Pons (tissue), 1 donor: ENCODE measurements around the gene GPRC5A.
A peak's percentile ranks its signal among the peaks of the same experiment; 100 is the strongest.

Experiments used
- DNase-seq: peaks from one replicate; pipeline ENCODE4 v3.0.0-alpha.2; 2016; ENCODE audit warnings: low spot score

Gene GPRC5A

GRCh38 chr12:12909995-12910420 lies 18.6 kb downstream of the GPRC5A start:
- DNase-seq, result no peak

DNA sequence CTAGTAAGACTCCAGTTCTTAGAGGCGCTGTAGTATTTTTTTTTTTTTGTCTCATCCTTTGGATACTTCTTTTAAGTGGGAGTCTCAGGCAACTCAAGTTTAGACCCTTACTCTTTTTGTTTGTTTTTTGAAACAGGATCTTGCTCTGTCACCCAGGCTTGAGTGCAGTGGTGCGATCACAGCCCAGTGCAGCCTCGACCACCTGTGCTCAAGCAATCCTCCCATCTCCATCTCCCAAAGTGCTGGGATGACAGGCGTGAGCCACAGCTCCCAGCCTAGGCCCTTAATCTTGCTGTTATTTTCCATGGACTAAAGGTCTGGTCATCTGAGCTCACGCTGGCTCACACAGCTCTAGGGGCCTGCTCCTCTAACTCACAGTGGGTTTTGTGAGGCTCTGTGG lies 21.3 kb downstream of the GPRC5A start:
- DNase-seq, result no peak

- DNase-seq, result no peak
These were observed 24.3 kb downstream of the GPRC5A start for GRCh38 chr12:12915656-12916055.

DNA sequence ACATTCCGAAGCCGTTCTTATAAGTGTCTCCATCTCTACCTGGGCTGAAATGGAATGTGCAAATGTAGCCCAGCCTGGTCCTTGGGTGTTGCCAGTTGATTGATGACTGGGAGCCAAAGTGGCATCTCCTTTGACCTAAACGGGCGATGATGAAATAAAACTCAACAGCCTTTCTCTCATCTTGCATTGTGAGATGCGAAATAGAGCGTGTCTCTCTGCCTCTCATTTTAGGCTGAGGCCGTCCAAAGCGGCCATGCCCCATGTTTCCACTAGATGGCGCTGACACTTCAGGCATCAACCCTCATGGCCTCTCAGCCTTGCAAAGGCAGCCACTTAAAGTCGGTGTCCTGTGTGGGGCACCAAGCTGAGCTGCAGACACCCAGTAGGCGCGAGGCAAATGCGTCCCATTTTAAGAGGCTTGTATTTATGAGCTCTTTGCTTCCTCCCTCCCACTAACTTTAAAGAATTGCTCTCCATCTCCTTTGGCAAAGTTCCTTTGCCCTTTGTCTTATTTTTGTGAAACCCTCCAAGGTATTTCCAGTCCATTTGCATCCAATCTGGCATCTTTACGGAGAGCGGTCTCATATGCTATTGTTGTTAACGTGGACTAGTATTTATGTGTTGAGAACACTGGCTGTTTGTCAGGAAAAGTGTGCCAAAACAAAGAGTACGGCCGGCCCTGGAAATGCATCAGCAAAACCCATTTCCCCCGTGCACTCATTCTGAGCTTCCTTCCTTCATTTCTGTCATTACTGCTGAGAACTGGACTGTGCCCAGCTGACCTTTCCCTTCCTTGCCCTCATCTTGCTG lies 25.0 kb downstream of the GPRC5A start:
- peak; percentile 95 for DNase-seq

- no peak for DNase-seq
These were observed 26.2 kb downstream of the GPRC5A start for GRCh38 chr12:12917517-12917916.

GRCh38 chr12:12918781-12919389 lies 27.5 kb downstream of the GPRC5A start:
- DNase-seq, result no peak

GRCh38 chr12:12919666-12920435 lies 28.5 kb downstream of the GPRC5A start:
- no peak for DNase-seq

DNA sequence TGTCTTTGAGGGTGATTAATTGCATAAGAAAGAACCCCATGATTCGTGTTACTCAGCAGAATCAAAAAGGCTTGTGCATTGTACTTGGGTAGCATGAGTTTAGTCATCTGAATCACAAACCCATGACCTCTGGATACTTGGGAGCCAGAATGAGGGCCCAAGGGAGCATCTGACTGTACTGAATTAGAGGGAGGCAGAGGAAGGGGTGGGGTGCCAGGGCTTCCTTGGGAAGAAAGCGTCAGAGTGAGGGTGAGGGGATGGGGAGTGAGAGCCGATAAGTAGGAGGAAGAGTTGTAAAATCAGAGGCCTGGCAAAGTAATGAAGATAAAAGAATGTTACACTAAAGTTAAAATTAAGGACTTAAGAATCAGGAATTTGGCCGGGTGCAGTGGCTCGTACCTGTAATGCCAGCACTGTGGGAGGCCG lies 30.8 kb downstream of the GPRC5A start:
- DNase-seq, result no peak

DNA sequence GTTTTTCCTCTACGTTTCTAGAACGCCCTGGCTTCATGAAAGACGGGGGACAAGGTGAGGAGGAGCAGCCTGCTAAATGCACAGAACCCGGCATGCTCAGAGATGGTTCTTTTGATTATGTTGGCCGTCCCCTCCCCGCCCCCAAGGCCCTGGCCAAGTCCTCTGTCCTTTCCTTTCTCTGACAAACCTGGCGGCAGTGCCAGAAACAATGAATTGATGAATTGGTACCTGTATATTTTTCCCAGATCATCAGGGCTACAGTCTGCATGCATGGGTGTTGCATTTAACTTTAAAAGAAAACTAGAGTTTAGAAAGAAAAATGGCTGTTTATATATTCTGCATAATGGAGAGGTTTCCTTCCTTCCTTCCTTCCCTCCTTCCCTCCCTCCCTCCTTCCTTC lies 31.6 kb downstream of the GPRC5A start:
- DNase-seq, result no peak

- DNase-seq, result no peak
These were observed 32.8 kb downstream of the GPRC5A start for GRCh38 chr12:12924169-12924568.

DNA sequence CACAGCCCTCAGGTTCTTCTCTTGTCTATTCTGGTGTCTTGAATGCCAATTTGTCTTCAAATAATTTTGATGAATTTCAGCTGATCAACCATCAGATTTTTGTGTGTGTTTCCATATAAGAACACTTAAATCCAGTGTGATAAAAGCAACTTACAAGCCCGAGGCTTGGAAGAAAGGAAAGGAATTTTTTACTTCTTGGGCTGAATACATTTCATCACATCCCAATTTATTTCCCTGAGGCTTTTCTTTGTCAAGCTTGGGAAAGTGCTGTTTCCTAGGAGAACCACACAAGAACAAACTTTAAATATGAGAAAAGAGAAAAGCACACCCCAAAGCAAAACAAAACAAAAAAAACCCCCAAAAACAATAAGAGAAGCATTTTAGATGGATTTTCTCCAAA lies 34.0 kb downstream of the GPRC5A start:
- DNase-seq, result no peak

DNA sequence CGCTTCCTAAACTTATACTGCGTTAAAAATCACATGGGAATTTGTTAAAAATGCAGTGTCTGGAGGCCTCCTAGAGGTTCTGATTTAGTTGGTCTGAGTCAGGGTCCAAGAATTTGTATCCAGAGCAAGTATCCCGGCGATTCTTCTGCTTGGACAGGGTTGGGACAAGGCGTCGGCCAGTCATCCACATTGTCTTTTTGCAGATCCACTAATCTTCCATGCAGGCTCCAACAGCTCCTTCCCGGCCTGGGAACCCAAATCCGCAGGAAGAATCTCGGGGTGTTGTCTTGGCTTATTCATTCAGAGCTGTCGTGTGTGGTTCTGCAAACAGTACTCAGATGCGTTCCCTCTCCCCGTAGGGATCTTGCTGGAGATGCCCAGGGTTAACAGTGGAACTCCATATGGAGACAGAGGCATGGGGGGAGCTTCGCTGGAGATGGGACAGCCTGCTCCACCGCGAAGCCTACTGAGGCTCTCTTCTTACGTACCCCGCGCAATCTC lies 35.3 kb downstream of the GPRC5A start:
- no peak for DNase-seq

DNA sequence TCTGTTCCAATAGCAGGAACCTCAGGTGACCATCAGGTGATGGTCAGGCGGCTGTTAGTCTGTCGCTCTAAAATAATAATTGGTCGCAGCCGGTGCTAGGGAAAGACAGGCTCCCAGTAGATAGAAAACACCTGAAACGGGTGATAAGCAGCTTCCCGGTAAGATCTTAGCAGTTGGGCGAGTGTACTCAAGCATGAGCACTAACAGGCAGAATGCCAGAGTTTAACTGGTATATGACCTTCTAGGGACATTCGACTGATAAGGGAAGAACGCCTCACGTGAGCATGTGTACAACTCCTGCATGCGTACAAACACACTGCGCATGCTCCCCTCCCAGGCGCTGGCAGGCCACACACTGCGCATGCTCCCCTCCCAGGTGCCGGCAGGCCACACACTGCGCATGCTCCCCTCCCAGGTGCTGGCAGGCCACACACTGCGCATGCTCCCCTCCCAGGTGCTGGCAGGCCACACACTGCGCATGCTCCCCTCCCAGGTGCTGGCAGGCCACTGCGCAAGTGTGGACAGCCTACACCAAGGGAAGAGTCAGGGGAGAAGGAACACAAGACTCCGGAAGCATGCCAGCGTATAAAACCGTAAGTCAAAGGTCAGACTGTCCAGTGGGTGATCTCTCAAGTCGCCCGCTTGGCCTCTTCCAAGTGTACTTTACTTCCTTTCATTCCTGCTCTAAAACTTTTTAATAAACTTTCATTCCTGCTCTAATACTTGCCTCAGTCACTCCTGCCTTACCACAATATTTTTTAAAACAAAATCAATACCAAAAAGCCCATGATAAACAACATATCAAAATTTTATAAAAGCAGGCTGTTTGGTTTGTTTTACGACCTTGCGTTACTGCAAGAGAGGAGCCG lies 36.1 kb downstream of the GPRC5A start:
- no peak for DNase-seq

GRCh38 chr12:12929696-12930095 lies 38.3 kb downstream of the GPRC5A start:
- DNase-seq, result no peak

DNA sequence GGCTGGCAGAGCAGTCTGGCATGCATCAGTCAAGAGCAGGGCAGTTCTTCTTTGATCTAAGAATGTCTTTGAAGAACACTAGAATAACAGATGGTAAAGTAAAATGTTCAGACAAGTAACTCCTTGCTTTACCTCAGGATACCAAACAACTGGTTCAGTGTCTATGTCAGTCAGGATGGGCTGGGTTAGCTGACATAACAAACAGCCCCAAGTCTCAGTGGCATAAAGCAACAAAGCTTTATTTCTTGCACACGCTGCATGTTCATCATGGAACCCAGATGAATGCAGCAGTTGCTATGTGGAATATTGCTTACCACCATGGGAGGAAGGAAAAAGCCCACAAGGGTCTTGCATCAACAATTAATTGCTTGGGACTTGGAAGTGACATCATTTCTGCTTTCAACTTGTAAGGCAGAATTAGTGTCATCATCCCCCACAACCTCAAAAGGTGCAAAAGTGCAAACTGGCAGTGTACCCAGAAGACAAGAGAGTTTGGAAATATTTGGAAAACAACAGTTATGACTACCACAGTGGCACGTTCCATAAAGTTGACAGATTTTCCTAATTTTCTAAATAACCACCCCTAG lies 39.4 kb downstream of the GPRC5A start:
- DNase-seq, result no peak

DNA sequence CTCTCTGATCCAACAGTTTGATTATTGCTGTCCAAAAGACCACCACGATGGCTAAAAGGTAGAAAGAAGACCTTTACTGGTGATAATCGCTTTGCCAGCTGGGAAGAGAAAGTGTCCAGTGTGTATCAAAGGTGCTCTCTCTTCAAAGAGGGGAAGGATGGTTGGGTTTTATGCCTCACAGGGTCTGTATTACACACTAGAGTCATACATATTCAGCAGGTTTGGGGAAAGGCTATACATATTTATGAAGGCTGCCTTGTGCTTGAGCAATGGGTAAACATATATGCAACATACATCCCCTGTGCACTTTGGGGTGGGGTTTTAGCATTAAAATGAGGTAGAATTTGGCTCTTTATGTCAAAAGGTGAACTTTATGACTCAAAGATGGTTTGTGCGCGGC lies 42.4 kb downstream of the GPRC5A start:
- no peak for DNase-seq

DNA sequence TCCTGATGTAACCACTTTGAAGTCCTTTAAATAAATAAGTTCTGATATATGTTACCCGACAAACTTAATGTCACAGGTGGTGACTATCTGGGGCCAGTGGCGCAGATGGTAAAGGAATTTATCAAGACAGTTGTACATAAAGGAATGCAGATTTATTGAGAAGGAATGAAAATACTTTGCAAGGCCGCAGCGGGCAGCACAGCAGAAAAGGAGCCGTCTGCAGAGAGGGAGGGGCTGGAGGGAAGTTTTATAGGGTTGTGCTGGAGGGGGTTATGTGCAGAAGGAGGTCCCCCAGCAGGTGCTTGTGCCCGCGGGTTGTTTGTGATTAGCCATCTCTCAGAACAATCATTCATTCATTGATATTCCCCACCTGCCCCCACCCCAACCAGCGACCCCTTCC lies 43.2 kb downstream of the GPRC5A start:
- DNase-seq, result no peak

DNA sequence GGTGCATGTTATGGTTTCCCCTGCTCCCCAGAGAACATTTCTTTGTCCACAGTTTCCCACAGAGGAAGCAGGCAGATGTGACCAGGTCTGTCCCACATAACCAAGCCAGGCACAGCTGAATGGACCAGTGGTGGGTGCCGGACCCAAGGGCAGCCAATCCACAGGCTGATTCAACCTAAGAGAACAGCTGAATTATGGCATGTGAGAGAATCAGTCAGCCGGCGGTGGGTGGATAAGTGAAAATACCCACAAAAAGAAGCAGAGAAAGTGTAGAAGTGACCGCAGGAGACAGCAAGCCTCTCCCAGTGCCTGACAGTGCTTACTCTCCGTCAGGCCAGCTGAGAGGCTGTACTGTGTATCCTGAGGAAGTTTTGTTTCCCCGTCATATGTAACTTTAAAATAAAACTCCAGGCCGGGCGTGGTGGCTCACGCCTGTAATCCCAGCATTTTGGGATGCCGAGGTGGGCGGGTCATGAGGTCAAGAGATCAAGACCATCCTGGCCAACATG lies 45.7 kb downstream of the GPRC5A start:
- no peak for DNase-seq

DNA sequence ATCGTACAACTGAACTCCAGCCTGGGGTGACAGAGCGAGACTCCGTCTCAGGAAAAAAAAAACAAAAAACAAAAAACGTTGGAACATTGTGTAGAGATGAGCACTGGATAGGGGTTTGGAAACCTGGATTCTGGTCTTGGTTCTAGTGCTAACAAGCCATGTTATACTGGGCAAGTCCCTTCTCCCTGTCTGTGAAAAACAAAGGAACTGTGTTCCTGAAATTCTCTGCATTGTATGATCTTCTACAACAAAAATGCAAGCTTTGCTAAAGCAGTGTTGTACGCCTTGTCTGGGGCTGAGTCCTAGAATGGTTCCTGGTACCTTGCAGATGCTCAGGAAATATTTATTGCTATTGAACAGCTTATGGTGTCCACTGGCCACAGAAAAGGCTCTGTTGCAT lies 47.2 kb downstream of the GPRC5A start:
- DNase-seq, result peak; percentile 58

DNA sequence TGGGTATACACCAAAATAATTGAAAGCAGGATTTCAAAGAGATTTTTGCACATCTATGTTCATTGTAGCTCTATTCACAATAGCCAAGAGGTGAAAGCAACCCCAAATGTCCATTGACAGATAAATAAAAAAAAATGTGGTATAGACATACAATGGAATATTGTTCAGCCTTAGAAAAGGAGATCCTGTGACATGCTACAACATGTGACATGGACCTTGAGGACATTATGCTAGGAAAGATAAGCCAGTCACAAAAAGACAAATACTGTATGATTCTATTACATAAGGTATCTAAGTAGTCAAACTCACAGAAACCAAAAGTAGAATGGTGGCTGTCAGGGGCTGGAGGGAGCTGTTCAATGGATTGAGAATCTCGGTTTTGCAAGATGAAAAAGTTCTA lies 48.5 kb downstream of the GPRC5A start:
- no peak for DNase-seq
